ENCODE results near the gene ITPR1.

Gene ITPR1

GRCh38 chr3:4835616-4836043 lies 342.5 kb downstream of the ITPR1 start:
- in situ Hi-C loops (cut with MboI; ENCODE audit: low pct_unique_long_range_greater_than_20kb, low sequenced_read_pairs, unreplicated experiment) = no loop called here

DNA sequence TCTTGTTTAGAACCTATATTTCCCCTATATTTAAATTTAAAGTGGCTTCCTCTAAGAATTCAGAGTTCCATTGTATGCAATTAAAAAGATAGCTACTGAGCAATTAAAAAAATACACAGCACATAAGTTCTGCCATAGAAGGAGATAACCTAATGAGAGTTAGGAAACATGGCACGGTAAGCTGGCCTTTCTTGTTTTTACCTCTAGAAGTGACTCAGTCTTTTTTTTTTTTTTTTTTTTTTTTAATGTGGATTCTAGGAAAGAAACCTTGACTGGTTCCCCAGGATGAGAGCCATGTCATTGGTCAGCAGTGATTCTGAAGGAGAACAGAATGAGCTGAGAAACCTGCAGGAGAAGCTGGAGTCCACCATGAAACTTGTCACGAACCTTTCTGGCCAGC lies 343.4 kb downstream of the ITPR1 start:
- in situ Hi-C loops (cut with MboI; ENCODE audit: low pct_unique_long_range_greater_than_20kb, low sequenced_read_pairs, unreplicated experiment) = no loop called here
- no peak for DNase-seq (ENCODE audit: low spot score)
- TF ChIP-seq, protein P1, sequence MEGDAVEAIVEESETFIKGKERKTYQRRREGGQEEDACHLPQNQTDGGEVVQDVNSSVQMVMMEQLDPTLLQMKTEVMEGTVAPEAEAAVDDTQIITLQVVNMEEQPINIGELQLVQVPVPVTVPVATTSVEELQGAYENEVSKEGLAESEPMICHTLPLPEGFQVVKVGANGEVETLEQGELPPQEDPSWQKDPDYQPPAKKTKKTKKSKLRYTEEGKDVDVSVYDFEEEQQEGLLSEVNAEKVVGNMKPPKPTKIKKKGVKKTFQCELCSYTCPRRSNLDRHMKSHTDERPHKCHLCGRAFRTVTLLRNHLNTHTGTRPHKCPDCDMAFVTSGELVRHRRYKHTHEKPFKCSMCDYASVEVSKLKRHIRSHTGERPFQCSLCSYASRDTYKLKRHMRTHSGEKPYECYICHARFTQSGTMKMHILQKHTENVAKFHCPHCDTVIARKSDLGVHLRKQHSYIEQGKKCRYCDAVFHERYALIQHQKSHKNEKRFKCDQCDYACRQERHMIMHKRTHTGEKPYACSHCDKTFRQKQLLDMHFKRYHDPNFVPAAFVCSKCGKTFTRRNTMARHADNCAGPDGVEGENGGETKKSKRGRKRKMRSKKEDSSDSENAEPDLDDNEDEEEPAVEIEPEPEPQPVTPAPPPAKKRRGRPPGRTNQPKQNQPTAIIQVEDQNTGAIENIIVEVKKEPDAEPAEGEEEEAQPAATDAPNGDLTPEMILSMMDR (IDR thresholded peaks at IDR 0.05; ENCODE audit: extremely low read depth, insufficient read depth, missing control alignments) = no peak

More at GRCh38 chr3:4835616-4836043, 342.5 kb downstream of the ITPR1 start:
- TF ChIP-seq, protein P1 (IDR thresholded peaks at IDR 0.05; ENCODE audit: extremely low read depth, insufficient read depth, missing control alignments) = no peak
- DNase-seq (ENCODE audit: low spot score) = no peak

DNA sequence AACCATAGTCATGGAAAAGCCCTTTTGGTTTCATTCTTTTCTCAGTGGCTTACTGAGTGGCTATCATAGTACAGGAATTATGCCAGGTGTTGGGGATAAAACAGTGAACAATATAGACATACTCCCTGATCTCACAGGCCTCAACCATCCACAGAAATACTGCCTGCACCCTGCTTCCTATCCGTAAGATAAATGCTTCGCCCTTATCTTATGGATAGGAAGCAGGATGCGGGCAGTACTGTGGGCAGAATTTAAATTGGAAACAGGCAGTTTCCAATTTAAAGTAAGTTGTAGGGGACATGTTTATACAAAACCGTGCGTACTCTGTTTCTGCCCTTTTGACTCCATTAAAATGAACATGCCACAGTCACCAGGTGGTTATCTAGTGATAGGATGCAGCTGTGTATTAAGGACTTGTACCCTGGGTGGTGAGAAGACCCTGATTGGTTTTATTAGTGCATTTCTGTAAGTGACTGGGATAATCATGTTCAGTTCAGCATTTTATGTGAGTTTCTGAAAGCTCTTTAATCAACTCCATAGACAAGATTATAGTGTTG lies 344.3 kb downstream of the ITPR1 start:
- in situ Hi-C loops (cut with MboI; ENCODE audit: low pct_unique_long_range_greater_than_20kb, low sequenced_read_pairs, unreplicated experiment) = no loop called here
- TF ChIP-seq, protein P1 (IDR thresholded peaks at IDR 0.05; ENCODE audit: extremely low read depth, insufficient read depth, missing control alignments) = no peak
- no peak for DNase-seq (ENCODE audit: low spot score)

GRCh38 chr3:4838621-4839022 lies 345.5 kb downstream of the ITPR1 start:
- in situ Hi-C loops (cut with MboI; ENCODE audit: low pct_unique_long_range_greater_than_20kb, low sequenced_read_pairs, unreplicated experiment) = no loop called here
- no peak for DNase-seq (ENCODE audit: low spot score)

DNA sequence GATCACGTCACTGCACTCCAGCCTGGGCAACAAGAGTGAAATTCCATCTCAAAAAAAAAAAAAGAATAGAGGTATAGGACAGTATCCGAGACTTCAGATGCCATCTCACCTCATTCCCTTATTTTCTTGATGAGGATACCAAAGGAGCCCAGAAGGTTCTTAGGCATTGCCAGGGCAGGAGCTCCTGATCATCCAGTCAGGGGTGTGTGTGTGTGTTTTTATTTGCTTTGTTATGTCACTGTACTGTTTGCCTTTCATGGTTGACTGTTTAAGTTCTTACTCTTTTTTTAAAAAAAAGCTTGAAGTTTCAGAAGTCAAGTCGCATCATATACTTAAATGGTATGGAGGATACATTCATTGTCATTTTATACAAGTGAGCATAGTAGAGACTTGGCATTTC lies 346.1 kb downstream of the ITPR1 start:
- in situ Hi-C loops (cut with MboI; ENCODE audit: low pct_unique_long_range_greater_than_20kb, low sequenced_read_pairs, unreplicated experiment) = no loop called here
- TF ChIP-seq, protein P1 (IDR thresholded peaks at IDR 0.05; ENCODE audit: extremely low read depth, insufficient read depth, missing control alignments) = no peak
- DNase-seq (ENCODE audit: low spot score) = no peak

More at GRCh38 chr3:4838621-4839022, 345.5 kb downstream of the ITPR1 start:
- TF ChIP-seq, protein P1 (IDR thresholded peaks at IDR 0.05; ENCODE audit: extremely low read depth, insufficient read depth, missing control alignments) = no peak

- no peak for DNase-seq (ENCODE audit: low spot score)
- TF ChIP-seq, protein P1 (IDR thresholded peaks at IDR 0.05; ENCODE audit: extremely low read depth, insufficient read depth, missing control alignments) = no peak
- in situ Hi-C loops (cut with MboI; ENCODE audit: low pct_unique_long_range_greater_than_20kb, low sequenced_read_pairs, unreplicated experiment) = no loop called here
These were observed 348.1 kb downstream of the ITPR1 start for GRCh38 chr3:4841225-4841624.
